Mucosa of descending colon (tissue), 3 donors: ENCODE data around the gene DLD. TPM values are rescaled to one million over a fixed set of nuclear protein-coding genes. Genes with fewer than 3 reads are reported as not detected.
A peak's percentile ranks its signal among the peaks of the same experiment; 100 is the strongest.
"Not testable (repeated sequence)": the region's sequence is repeated elsewhere in the genome, so short reads cannot be mapped to it uniquely, and the experiment has no call there.

Experiments
- ATAC-seq: fragments of 200-7000 bp; cut with Tn5 transposase; one replicate; pipeline ENCODE4 v1.9.1; 2020; ENCODE audit warnings: mild to moderate bottlenecking, moderate library complexity
- DNase-seq, 3 donors: peaks; one replicate each; pipeline ENCODE4 v3.0.0-alpha.2; 2020
- H3K36me3 ChIP-seq: fragments of 200-600 bp; one replicate; pipeline ENCODE4 v1.8.0; 2021; ENCODE audit warnings: low read depth, mild to moderate bottlenecking
- H3K4me1 ChIP-seq: fragments of 200-600 bp; one replicate; pipeline ENCODE4 v1.8.0; 2021; ENCODE audit warnings: low read depth, mild to moderate bottlenecking
- H3K4me3 ChIP-seq: fragments of 200-600 bp; one replicate; pipeline ENCODE4 v1.8.0; 2021; ENCODE audit warnings: mild to moderate bottlenecking
- H3K9me3 ChIP-seq: fragments of 200-600 bp; one replicate; pipeline ENCODE4 v1.8.0; 2021; ENCODE audit warnings: mild to moderate bottlenecking
- CTCF ChIP-seq: fragments of 200-600 bp; IDR thresholded peaks from one replicate; pipeline ENCODE4 v1.8.0; 2022; ENCODE audit warnings: antibody characterized with exemption, mild to moderate bottlenecking
- intact Hi-C, 2 donors: fragments of 100-400 bp; cut with DNase I in 1 of 2; cut with micrococcal nuclease in 1 of 2; formaldehyde crosslinking; loops; one replicate each; pipeline versions ENCODE4 v1.11.0 to v1.11.1; 2022; cut with DNase I, micrococcal nuclease
- total RNA-seq, 3 donors: library from RNA; stranded (reverse); fragmentation: NEBNext Ultra II Directional in 2 of 3; extraction: Animal tissue kit (Norgen Biotek cat#: 25700) in 2 of 3; gene quantifications; one replicate each; pipeline versions ENCODE4 v1.2.1 to v1.2.4, GENCODE V29; 2021 to 2023
- donor health status: DM: no; HTN: no; CAD: no; lungs with moderate emphysema.
- donor health status: DM: no; HTN: no; CAD: no.
- donor health status: DM: no; HTN: yes; CAD: no.

Gene DLD
- total RNA-seq, 3 donors from 2014 or later, result 108 to 150 (median 113) TPM

DNA sequence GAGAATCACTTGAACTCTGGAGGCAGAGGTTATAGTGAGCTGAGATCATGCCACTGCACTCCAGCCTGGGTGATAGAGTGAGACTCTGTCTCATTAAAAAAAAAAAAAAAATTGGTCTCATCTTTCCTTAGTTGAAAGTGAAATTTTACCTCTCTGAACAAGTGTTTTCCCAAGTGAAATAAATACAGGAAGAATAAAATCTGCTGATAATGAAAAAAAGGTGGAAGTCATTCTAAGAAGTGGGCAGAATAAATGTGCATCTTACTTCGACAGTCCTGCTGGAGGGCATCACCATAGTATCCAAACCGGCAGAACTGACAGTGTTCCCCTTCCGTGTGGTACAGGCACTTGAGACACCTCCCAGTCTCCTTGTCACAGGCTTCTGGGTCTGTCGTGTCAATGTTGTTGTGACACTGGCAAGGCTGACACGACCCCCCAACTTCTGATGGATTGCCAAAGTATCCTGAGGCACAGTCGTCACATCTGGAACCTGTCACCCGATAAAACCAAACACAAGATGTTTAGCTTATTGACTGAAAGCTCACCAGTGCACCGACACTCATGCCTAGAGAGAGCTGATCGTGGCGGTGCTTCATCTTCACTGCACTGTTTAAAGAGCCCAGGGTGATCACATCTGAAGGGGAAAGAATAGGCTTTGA, 62.4 kb downstream of the DLD start:
- Histone ChIP-seq H3K9me3 (no peaks in the 10 kb centered on the region), H3K4me1 (no peaks in the 10 kb centered on the region), H3K4me3 (no peak overlapping the region), H3K36me3 (no peaks in the 10 kb centered on the region)
- ATAC-seq, result no peak
- TF ChIP-seq CTCF, result no peak
- intact Hi-C loops, result no loop called here
- no peak for DNase-seq

- no peak for TF ChIP-seq CTCF
- H3K4me1 ChIP-seq, result no peaks in the 10 kb centered on the region
- H3K4me3 ChIP-seq, result no peak overlapping the region
- no peaks in the 10 kb centered on the region for H3K36me3 ChIP-seq
- ATAC-seq (no peak), DNase-seq (no peak)
- H3K9me3 ChIP-seq, result no peaks in the 10 kb centered on the region
- intact Hi-C loops, result no loop called here
Observed at GRCh38 chr7:107953924-107954303, 62.9 kb downstream of the DLD start.

- DNase-seq, result no peak
- no peaks in the 10 kb centered on the region for H3K36me3 ChIP-seq
- TF ChIP-seq CTCF, result no peak
- intact Hi-C loops, result no loop called here
- no peak for ATAC-seq
- no peaks in the 10 kb centered on the region for H3K9me3 ChIP-seq
- no peaks in the 10 kb centered on the region for H3K4me1 ChIP-seq
- H3K4me3 ChIP-seq, result no peak overlapping the region
Observed at GRCh38 chr7:107955394-107955793, 64.4 kb downstream of the DLD start.

DNA sequence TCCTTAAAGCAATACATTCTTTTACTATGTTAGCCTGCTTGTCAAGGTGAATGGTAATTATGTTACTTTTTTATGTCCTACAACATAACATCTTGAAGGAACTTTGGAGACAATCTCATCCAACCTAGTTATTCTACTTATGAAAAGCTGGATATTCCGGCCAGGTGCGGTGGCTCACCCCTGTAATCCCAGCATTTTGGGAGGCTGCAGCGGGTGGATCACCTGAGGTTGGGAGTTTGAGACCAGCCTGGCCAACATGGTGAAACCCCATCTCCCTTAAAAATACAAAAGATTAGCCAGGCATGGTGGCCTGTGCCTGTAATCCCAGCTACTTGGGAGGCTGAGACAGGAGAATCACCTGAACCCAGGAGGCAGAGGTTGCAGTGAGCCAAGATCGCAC, 66.0 kb downstream of the DLD start:
- H3K4me3 ChIP-seq, H3K9me3 ChIP-seq, H3K36me3 ChIP-seq, intact Hi-C loops, ATAC-seq, DNase-seq, H3K4me1 ChIP-seq: not testable (repeated sequence)

DNA sequence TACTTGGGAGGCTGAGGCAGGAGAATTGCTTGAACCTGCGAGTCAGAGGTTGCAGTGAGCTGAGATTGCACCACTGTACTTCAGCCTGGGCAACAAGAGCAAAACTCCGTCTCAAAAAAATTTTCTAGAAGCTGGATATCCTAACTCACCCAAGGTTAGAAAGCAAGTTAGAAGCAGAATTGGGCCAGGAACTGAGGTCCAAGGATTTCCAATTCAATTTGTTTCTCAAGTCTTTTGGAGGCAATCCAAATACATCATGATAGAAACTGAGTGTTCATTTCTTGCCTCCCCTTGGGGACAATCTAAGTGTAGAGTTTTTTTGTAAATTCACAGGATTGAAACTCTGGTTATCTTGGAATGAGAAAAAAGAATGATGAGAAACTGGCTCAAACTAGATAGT, 66.5 kb downstream of the DLD start:
- no peak for ATAC-seq
- no peak overlapping the region for H3K4me3 ChIP-seq
- H3K4me1 ChIP-seq, result no peaks in the 10 kb centered on the region
- intact Hi-C loops, result no loop called here
- no peaks in the 10 kb centered on the region for H3K9me3 ChIP-seq
- TF ChIP-seq CTCF, result no peak
- no peaks in the 10 kb centered on the region for H3K36me3 ChIP-seq
- DNase-seq, result no peak

DNA sequence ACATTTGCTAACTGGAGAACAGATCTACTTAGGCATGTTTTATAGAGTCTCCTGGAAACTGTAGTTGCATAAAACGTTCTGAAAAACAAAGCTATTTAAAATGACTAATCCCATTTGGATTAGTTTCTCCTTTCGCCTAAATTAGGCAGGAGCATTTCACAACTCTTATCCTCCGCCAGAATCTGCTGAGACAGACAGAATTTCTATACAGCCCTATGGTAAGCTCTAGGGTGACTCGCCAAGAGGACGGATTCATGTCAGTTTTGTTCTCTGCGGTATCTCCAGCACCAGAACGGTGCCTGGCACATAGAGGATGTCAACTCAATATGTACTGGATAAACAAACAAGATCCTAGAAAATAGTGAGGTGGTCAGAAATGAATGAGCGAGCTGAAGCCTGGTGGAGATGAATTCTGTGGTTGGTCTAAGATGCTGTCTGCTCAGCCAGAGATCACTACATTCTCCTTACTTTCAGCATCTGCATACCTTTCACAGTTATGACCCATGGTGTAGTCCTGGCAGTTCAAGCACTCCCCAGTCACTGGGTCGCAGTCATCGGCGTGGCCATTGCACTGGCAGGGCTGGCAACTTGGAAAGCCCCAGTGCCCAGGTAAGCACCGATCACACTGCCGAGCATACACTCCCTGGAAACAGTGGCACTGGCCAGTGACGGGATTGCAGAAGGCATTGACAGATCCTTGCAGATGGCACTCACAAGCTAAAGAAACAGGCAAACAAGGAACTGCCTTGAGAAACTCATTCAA, 68.0 kb downstream of the DLD start:
- H3K9me3 ChIP-seq, result no peaks in the 10 kb centered on the region
- H3K36me3 ChIP-seq, result no peaks in the 10 kb centered on the region
- H3K4me3 ChIP-seq, result no peak overlapping the region
- intact Hi-C loops, result no loop called here
- DNase-seq (no peak), ATAC-seq (peak; percentile 51)
- H3K4me1 ChIP-seq, result no peaks in the 10 kb centered on the region
- TF ChIP-seq CTCF, result no peak
